ENCODE results near the gene ADD2.
"Not testable (repeated sequence)": the region's sequence is repeated elsewhere in the genome, so short reads cannot be mapped to it uniquely, and the experiment has no call there.

The ADD2 gene

GRCh38 chr2:70626254-70626990 lies 141.6 kb downstream of the ADD2 start:
- H3K4me3 ChIP-seq (ENCODE audit: low read depth, low read length): no peak overlapping the region
- no peak for DNase-seq (ENCODE audit: low read depth)
- TF ChIP-seq, protein P1, sequence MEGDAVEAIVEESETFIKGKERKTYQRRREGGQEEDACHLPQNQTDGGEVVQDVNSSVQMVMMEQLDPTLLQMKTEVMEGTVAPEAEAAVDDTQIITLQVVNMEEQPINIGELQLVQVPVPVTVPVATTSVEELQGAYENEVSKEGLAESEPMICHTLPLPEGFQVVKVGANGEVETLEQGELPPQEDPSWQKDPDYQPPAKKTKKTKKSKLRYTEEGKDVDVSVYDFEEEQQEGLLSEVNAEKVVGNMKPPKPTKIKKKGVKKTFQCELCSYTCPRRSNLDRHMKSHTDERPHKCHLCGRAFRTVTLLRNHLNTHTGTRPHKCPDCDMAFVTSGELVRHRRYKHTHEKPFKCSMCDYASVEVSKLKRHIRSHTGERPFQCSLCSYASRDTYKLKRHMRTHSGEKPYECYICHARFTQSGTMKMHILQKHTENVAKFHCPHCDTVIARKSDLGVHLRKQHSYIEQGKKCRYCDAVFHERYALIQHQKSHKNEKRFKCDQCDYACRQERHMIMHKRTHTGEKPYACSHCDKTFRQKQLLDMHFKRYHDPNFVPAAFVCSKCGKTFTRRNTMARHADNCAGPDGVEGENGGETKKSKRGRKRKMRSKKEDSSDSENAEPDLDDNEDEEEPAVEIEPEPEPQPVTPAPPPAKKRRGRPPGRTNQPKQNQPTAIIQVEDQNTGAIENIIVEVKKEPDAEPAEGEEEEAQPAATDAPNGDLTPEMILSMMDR (conservative IDR thresholded peaks at IDR 0.05; ENCODE audit: low read depth, low read length): no peak

DNA sequence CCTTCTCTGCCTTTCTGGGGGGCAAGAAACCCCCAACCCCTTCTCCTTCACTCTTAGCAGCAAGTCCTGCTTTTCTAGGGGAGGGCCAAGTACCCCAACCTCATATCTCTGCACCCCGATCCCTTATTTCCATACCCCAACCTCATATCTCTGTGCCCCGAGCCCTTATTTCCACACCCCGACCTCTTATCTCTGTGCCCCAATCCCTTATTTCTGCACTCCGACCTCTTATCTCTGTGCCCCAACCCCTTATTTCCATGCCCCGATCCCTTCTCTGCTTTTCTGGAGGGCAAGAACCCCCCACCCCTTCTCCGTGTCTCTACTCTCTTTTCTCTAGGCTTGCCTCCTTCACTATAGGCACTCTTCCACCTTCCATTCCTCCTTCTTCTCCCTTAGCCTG lies 146.5 kb downstream of the ADD2 start:
- DNase-seq (ENCODE audit: low read depth); H3K4me3 ChIP-seq (ENCODE audit: low read depth, low read length): not testable (repeated sequence)

GRCh38 chr2:70620020-70620419 lies 148.0 kb downstream of the ADD2 start:
- no peak for DNase-seq (ENCODE audit: low read depth)
- H3K4me3 ChIP-seq (ENCODE audit: low read depth, low read length): no peak overlapping the region
- TF ChIP-seq, protein P1 (conservative IDR thresholded peaks at IDR 0.05; ENCODE audit: low read depth, low read length): no peak

DNA sequence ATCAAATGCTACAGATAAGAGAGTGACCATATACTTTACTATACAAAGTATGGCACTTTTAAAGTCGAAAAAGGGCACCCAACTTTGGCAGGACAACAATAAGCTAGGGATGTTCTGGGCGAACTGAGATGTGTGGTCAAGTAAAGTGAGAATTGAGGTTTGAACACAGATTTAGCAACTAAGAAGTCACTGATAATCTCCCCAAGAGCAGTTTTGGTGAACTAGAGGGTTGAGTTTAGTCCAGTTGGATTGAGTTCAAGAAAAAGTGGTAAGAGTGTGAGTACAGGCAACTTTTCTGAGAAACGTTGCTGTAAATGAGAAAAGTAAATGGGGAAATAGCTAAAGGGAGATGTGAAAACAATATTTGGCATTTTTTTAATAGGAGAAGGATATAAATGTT lies 148.8 kb downstream of the ADD2 start:
- TF ChIP-seq, protein P1 (conservative IDR thresholded peaks at IDR 0.05; ENCODE audit: low read depth, low read length): no peak
- no peak overlapping the region for H3K4me3 ChIP-seq (ENCODE audit: low read depth, low read length)
- DNase-seq (ENCODE audit: low read depth): no peak

- TF ChIP-seq, protein P1 (conservative IDR thresholded peaks at IDR 0.05; ENCODE audit: low read depth, low read length): no peak
- DNase-seq (ENCODE audit: low read depth): no peak
- H3K4me3 ChIP-seq (ENCODE audit: low read depth, low read length): no peak overlapping the region
Observed at GRCh38 chr2:70616168-70616694, 151.8 kb downstream of the ADD2 start.

DNA sequence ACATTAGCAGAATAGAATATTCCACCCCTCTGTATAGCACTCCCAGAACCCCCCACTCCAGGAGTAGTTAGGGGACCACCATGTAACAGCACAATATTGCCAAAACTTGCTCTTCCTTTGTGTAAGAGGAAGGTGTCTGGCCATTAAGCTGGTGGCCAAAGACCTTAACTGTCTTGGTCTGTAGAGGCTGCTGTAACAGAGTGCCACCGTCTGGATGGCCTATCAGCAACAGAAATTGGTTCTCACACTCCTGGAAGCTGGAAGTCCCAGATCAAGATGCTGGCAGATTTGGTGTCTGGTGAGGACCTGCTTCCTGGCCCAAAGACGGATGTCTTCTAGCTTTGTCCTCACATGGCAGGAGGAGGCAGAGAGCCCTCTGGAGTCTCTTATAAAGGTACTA lies 152.8 kb downstream of the ADD2 start:
- H3K4me3 ChIP-seq (ENCODE audit: low read depth, low read length): no peak overlapping the region
- TF ChIP-seq, protein P1 (conservative IDR thresholded peaks at IDR 0.05; ENCODE audit: low read depth, low read length): no peak
- DNase-seq (ENCODE audit: low read depth): no peak

DNA sequence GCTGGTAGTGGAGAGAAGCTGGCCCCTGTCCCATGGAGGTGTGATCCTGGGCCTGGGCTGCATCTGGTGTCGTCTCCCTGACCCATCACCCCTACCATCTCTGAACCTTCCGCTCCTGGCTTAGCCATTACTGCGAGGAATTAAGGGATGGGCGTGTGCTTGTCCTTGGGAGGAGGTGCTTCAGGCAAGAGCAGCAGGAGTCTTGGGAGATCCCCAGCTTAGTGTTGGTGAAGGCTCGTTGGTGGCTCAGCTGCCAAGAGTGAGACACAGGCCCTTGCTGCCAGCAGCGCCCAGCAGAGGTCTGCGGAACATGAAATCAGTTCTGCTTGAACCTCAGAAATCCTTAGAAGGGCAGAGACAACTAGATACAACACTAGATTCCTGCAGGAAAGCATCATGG lies 154.5 kb downstream of the ADD2 start:
- no peak for DNase-seq (ENCODE audit: low read depth)
- TF ChIP-seq, protein P1 (conservative IDR thresholded peaks at IDR 0.05; ENCODE audit: low read depth, low read length): no peak
- no peak overlapping the region for H3K4me3 ChIP-seq (ENCODE audit: low read depth, low read length)

All from choroid plexus epithelial cell (primary cell).